Activated T-helper 2 cell treated with anti-CD3 and anti-CD28 coated beads, Interferon-gamma antibody, Interleukin-2, Interleukin-4, amounts not matched to agents 10 μg/mL and 5 μg/mL and 100 μg/mL, durations not matched to agents 14 hours and 24 hours and 36 hours (primary cell): ENCODE data around the gene NTM. TPM values are rescaled to one million over a fixed set of nuclear protein-coding genes. Genes with fewer than 3 reads are reported as not detected.

Experiments
- DNase-seq: peaks from one replicate; pipeline ENCODE4 v3.0.0; 2021; ENCODE audit warnings: low spot score
- H3K27ac Mint-ChIP-seq: one replicate; pipeline ENCODE4 v1.8.0; 2021; ENCODE audit warnings: mixed read lengths
- H3K27me3 Mint-ChIP-seq: one replicate; pipeline ENCODE4 v1.8.0; 2021; ENCODE audit warnings: low read depth, mixed read lengths
- H3K36me3 Mint-ChIP-seq: one replicate; pipeline ENCODE4 v1.8.0; 2021; ENCODE audit warnings: low read depth, mixed read lengths
- H3K4me1 Mint-ChIP-seq: one replicate; pipeline ENCODE4 v1.8.0; 2021; ENCODE audit warnings: low read depth, mixed read lengths
- H3K4me3 Mint-ChIP-seq: one replicate; pipeline ENCODE4 v1.8.0; 2021; ENCODE audit warnings: low read depth, mild to moderate bottlenecking, moderate library complexity, mixed read lengths
- H3K9me3 Mint-ChIP-seq: one replicate; pipeline ENCODE4 v1.8.0; 2021; ENCODE audit warnings: mixed read lengths
- intact Hi-C: fragments of 100-400 bp; cut with micrococcal nuclease; formaldehyde crosslinking; loops from one replicate; pipeline ENCODE4 v1.15.1; 2023
- total RNA-seq: library from RNA; stranded (reverse); gene quantifications from 2 replicates; pipeline ENCODE4 v1.2.3, GENCODE V29; 2022

The NTM gene
- total RNA-seq, 1 donor from 2014 or later: not detected

- Mint-ChIP-seq H3K4me3 (no peak overlapping the region), H3K27ac (no peak overlapping the region), H3K27me3 (peaks cover 27% of the 10 kb centered on the region), H3K4me1 (no peaks in the 10 kb centered on the region), H3K36me3 (no peaks in the 10 kb centered on the region), H3K9me3 (no peaks in the 10 kb centered on the region)
- intact Hi-C loops: no loop called here
- DNase-seq: no peak
These were observed 542.9 kb downstream of the NTM start for GRCh38 chr11:131913267-131913666.

DNA sequence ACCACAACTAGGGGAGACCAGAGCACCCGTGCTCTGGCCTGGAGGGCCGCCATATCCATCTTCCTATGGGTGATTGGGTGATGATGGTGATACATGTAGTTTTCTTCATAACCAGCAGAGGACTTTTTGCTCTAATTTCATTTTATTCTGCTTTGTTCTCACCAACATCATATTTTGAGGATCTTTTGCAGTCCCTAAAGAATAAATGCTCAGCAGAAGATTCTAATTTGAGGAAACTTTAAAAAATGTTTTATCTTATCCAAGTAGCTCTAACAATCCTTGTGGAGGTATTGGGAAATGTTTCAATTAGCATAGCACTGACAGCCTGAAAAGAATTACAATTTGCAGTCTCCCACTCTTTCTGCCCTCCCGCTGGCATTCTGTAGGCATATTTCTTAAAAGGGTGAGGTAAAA lies 544.0 kb downstream of the NTM start:
- Mint-ChIP-seq H3K4me1 (no peaks in the 10 kb centered on the region), H3K36me3 (no peaks in the 10 kb centered on the region), H3K27me3 (peaks cover 19% of the 10 kb centered on the region), H3K4me3 (no peak overlapping the region), H3K27ac (no peak overlapping the region), H3K9me3 (no peaks in the 10 kb centered on the region)
- intact Hi-C loops: no loop called here
- no peak for DNase-seq

GRCh38 chr11:131916638-131917037 lies 546.2 kb downstream of the NTM start:
- DNase-seq: no peak
- Mint-ChIP-seq H3K27ac (no peak overlapping the region), H3K9me3 (no peaks in the 10 kb centered on the region), H3K36me3 (no peaks in the 10 kb centered on the region), H3K4me3 (no peak overlapping the region), H3K4me1 (no peaks in the 10 kb centered on the region), H3K27me3 (peaks cover 8% of the 10 kb centered on the region)
- intact Hi-C loops: no loop called here

- no peak overlapping the region for H3K4me3 Mint-ChIP-seq
- no peaks in the 10 kb centered on the region for H3K4me1 Mint-ChIP-seq
- H3K9me3 Mint-ChIP-seq: no peaks in the 10 kb centered on the region
- no peak for DNase-seq
- peaks cover 2% of the 10 kb centered on the region for H3K27me3 Mint-ChIP-seq
- intact Hi-C loops: no loop called here
- no peaks in the 10 kb centered on the region for H3K36me3 Mint-ChIP-seq
- no peak overlapping the region for H3K27ac Mint-ChIP-seq
These were observed 547.4 kb downstream of the NTM start for GRCh38 chr11:131917634-131918384.

DNA sequence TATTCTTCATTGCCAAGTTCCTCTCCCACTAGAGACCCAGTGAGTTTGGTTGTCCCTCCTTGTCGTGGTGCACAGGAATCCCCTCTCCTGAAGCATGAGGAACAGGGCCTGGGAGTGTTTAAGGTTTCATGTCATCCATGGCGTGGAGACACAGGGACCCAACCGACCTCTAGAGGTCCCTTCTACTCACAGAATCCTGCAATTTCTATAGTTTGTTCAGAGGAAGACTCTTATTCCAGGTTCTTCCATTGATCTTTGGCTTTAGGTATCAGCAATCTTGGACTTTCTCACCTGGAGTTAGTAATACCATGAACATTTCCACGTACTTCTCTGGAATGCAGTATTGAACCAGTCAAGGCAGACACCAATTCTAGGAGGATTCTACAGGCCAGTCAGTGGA lies 548.2 kb downstream of the NTM start:
- no peak overlapping the region for H3K27ac Mint-ChIP-seq
- no peaks in the 10 kb centered on the region for H3K27me3 Mint-ChIP-seq
- intact Hi-C loops: no loop called here
- no peaks in the 10 kb centered on the region for H3K9me3 Mint-ChIP-seq
- no peaks in the 10 kb centered on the region for H3K36me3 Mint-ChIP-seq
- no peak for DNase-seq
- no peak overlapping the region for H3K4me3 Mint-ChIP-seq
- H3K4me1 Mint-ChIP-seq: no peaks in the 10 kb centered on the region

GRCh38 chr11:131922220-131922619 lies 551.8 kb downstream of the NTM start:
- H3K9me3 Mint-ChIP-seq: no peaks in the 10 kb centered on the region
- no peaks in the 10 kb centered on the region for H3K27me3 Mint-ChIP-seq
- intact Hi-C loops: no loop called here
- H3K27ac Mint-ChIP-seq: no peak overlapping the region
- H3K4me1 Mint-ChIP-seq: no peaks in the 10 kb centered on the region
- no peak for DNase-seq
- no peaks in the 10 kb centered on the region for H3K36me3 Mint-ChIP-seq
- no peak overlapping the region for H3K4me3 Mint-ChIP-seq

DNA sequence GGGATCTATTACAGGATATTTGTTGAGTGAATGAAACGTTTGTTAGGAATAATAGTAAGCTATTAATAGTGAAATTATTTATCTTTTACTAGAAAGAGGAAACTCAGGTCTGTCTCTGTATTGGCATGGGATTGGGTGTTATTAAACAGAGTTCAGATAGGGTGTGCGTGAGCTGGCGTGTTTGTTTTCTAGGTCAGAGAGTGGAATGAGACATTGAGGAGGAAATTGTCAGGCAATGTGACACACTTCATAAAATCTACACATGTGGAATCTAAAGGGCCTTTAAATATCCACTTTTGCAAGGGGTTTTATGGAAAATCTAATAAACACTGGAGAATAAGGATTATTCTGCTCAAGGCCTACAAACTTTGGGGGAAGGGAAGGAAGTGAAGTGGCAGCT lies 552.9 kb downstream of the NTM start:
- no peaks in the 10 kb centered on the region for H3K4me1 Mint-ChIP-seq
- H3K4me3 Mint-ChIP-seq: no peak overlapping the region
- H3K27ac Mint-ChIP-seq: no peak overlapping the region
- H3K36me3 Mint-ChIP-seq: no peaks in the 10 kb centered on the region
- no peaks in the 10 kb centered on the region for H3K9me3 Mint-ChIP-seq
- DNase-seq: no peak
- intact Hi-C loops: no loop called here
- H3K27me3 Mint-ChIP-seq: no peaks in the 10 kb centered on the region

- DNase-seq: no peak
- Mint-ChIP-seq H3K4me1 (no peaks in the 10 kb centered on the region), H3K36me3 (no peaks in the 10 kb centered on the region), H3K4me3 (no peak overlapping the region), H3K9me3 (no peaks in the 10 kb centered on the region), H3K27ac (no peak overlapping the region), H3K27me3 (no peaks in the 10 kb centered on the region)
- intact Hi-C loops: no loop called here
These were observed 553.6 kb downstream of the NTM start for GRCh38 chr11:131924001-131924400.

- no peak for DNase-seq
- intact Hi-C loops: no loop called here
- Mint-ChIP-seq H3K27ac (no peak overlapping the region), H3K36me3 (no peaks in the 10 kb centered on the region), H3K9me3 (no peaks in the 10 kb centered on the region), H3K4me3 (no peak overlapping the region), H3K27me3 (no peaks in the 10 kb centered on the region), H3K4me1 (no peaks in the 10 kb centered on the region)
These were observed 554.2 kb downstream of the NTM start for GRCh38 chr11:131924457-131925201.

DNA sequence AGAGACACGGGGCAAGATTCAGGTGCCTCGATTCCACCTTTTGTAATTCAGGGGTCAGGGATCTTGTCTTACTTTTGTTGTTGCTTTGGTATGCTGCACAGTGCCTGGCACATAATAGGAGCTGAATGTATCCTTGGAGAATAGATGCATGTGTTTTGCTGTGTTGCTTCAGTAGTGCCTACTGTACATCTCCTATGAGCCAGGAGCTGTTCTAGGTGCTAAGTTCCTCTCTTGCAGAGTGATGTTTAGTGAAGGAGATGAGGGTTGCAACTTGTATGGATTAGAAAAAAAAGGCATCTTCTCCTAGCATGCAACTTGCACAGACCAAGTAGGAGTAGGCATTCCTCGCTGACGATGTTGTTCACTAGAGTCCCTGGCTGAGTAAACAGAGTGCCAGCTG lies 555.4 kb downstream of the NTM start:
- no peak for DNase-seq
- H3K4me1 Mint-ChIP-seq: no peaks in the 10 kb centered on the region
- no peaks in the 10 kb centered on the region for H3K27me3 Mint-ChIP-seq
- H3K9me3 Mint-ChIP-seq: no peaks in the 10 kb centered on the region
- no peak overlapping the region for H3K27ac Mint-ChIP-seq
- H3K4me3 Mint-ChIP-seq: no peak overlapping the region
- intact Hi-C loops: no loop called here
- H3K36me3 Mint-ChIP-seq: no peaks in the 10 kb centered on the region

DNA sequence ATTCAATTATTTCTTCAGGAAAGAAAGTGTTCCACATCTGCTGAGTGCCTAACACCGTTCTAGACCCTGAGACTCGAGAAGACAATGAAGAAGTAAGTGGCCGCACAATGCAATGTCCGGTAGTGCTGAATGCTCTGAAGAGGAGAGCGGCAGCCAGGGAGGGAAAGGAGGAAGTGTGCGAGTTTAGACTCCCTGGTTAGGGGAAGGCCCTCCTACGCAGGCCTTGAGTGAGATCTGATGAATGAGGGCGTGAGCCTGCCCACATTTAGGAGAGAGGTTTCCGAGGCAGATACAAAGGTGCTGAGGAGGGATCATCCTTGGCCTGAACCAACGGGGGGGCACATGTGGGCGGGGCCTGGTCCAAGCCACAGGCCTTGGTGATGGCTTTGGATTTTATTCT lies 558.6 kb downstream of the NTM start:
- Mint-ChIP-seq H3K27ac (no peak overlapping the region), H3K27me3 (no peaks in the 10 kb centered on the region), H3K4me3 (no peak overlapping the region), H3K9me3 (no peaks in the 10 kb centered on the region), H3K4me1 (no peaks in the 10 kb centered on the region), H3K36me3 (no peaks in the 10 kb centered on the region)
- DNase-seq: no peak
- intact Hi-C loops: no loop called here

GRCh38 chr11:131932584-131933325 lies 562.3 kb downstream of the NTM start:
- Mint-ChIP-seq H3K4me1 (no peaks in the 10 kb centered on the region), H3K9me3 (no peaks in the 10 kb centered on the region), H3K27me3 (no peaks in the 10 kb centered on the region), H3K36me3 (no peaks in the 10 kb centered on the region), H3K27ac (no peak overlapping the region), H3K4me3 (no peak overlapping the region)
- DNase-seq: no peak
- intact Hi-C loops: no loop called here

GRCh38 chr11:131934006-131934405 lies 563.6 kb downstream of the NTM start:
- intact Hi-C loops: no loop called here
- Mint-ChIP-seq H3K27ac (no peak overlapping the region), H3K4me3 (no peak overlapping the region), H3K9me3 (no peaks in the 10 kb centered on the region), H3K4me1 (no peaks in the 10 kb centered on the region), H3K27me3 (no peaks in the 10 kb centered on the region), H3K36me3 (no peaks in the 10 kb centered on the region)
- DNase-seq: no peak
